Duodenal mucosa (tissue), 2 donors: Measurements from ENCODE around the gene XPO6.

Experiments used
- H3K27ac ChIP-seq: one replicate; pipeline ENCODE4 v1.7.0; 2013; ENCODE audit warnings: low read depth, low read length
- H3K27me3 ChIP-seq, 2 donors: one replicate each; pipeline ENCODE4 v1.7.0; 2013; ENCODE audit warnings: low read length in 2 of 2, control low read depth in 1 of 2; ENCODE audit not compliant: insufficient read depth in 2 of 2, control insufficient read depth in 1 of 2
- H3K36me3 ChIP-seq, 2 donors: one replicate each; pipeline ENCODE4 v1.7.0; 2013; ENCODE audit warnings: low read length in 2 of 2, control low read depth in 1 of 2; ENCODE audit not compliant: insufficient read depth in 2 of 2, control insufficient read depth in 1 of 2
- H3K4me1 ChIP-seq, 2 donors: one replicate each; pipeline ENCODE4 v1.7.0; 2013; ENCODE audit warnings: low read length in 2 of 2, control low read depth in 1 of 2; ENCODE audit not compliant: insufficient read depth in 2 of 2, control insufficient read depth in 1 of 2
- H3K4me3 ChIP-seq, 2 donors: one replicate each; pipeline ENCODE4 v1.7.0; 2013; ENCODE audit warnings: low read length in 2 of 2, low read depth in 1 of 2
- H3K9ac ChIP-seq, 2 donors: one replicate each; pipeline ENCODE4 v1.7.0; 2013; ENCODE audit warnings: low read length in 2 of 2, low read depth in 1 of 2
- H3K9me3 ChIP-seq, 2 donors: one replicate each; pipeline ENCODE4 v1.7.0; 2013; ENCODE audit warnings: low read length in 2 of 2, control low read depth in 1 of 2; ENCODE audit not compliant: control insufficient read depth in 1 of 2

The XPO6 gene

DNA sequence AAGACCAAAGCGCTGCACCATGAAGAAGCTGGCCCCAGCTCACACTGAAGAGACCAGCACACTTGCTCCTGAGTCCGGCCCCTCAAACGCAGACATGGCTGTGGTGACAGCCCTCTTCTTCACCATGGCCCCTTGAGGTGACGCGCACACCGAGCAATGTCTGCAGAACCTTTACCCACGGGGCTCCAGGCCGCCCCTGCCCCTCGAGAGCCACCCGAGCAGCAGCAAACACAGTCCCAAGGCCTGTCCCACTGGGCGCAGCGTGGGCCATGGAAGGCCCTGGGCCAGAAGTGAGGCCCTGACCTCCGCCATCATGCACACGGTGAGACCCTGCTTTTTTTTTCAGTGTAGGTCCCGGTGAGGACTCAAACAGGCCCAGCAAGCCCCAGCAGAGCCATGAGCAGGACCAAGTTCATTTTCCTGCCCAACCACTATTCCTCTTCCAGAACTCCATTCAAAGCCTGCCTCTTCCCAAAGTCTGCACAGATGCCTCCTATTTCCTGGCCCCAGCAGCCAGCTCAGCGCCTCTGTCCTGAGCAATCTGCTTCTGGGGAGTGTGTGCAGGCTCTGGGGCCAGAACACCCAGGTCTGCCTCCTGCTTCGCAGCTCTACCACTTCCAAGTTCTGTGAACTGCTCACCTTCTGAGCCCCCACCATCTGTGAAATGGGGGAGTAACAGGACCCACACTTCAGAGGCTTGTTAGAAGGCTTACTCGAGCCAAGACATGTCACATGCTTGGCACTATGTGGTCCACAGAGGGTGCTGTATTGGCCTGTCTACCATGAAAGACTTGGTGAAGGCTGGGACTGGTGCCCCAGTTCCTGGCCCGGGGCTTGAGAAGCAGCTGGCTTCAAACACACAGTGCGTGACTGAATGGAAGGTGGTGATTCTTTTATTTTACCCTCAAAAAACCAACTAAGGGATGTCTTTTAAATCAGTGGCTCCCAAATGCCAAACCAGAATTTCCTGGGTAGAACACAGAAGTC, 112.5 kb downstream of the XPO6 start:
- peaks cover 44 to 69% of the 10 kb centered on the region in 2 donors for H3K36me3 ChIP-seq
- H3K27ac ChIP-seq, result no peak overlapping the region

DNA sequence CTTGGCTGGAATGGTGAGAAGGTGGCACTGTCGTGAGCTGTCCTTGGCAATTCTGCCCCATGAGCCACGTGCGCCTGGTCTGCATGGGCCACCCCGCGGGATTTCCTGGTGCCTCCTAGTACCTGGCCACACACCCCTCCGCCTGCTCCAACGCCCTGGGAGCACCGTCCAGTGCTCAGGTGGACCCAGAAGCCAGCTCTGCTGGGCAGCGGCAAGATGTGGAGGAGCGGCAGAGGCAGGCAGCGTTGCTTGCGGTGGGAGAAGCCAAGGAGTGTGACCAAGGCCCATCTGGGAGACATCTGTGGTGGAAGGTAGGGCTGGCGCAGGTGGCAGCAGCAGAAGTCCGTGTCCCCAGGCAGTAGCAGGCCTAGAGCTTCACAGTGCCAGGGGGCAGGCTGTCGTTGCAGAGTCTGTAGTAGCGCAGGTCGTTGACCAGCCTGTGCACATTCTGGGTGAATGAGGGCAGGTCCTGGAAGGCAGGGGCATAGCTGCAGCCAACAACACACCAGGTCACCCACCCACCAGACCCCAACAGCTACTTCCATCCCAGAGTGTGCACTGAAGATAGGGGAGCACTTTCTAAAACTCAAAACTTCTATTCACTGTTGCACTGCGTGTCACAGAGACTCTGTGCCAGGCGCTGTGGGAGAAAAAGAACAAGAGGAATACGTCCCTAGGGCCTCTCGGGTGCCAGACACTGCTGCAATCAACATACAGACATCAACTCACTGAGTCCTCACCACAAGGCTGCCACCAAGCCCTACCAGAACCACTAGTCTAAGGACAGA, 113.4 kb downstream of the XPO6 start:
- no peaks in the 10 kb centered on the region for H3K27me3 ChIP-seq
- no peak overlapping the region for H3K27ac ChIP-seq
- H3K9ac ChIP-seq, result no peak overlapping the region
- no peaks in the 10 kb centered on the region for H3K9me3 ChIP-seq
- H3K4me3 ChIP-seq, result no peak overlapping the region
- H3K4me1 ChIP-seq, result no peaks in the 10 kb centered on the region
- H3K36me3 ChIP-seq, result peaks cover 35 to 60% of the 10 kb centered on the region in 2 donors

More for the DNA sequence above, 112.5 kb downstream of the XPO6 start:
- Histone ChIP-seq H3K9ac (no peak overlapping the region), H3K4me3 (no peak overlapping the region), H3K9me3 (no peaks in the 10 kb centered on the region), H3K27me3 (no peaks in the 10 kb centered on the region), H3K4me1 (no peaks in the 10 kb centered on the region)

GRCh38 chr16:28096983-28097899, 114.5 kb downstream of the XPO6 start:
- Histone ChIP-seq H3K27me3 (no peaks in the 10 kb centered on the region), H3K4me1 (no peaks in the 10 kb centered on the region), H3K36me3 (peaks cover 30 to 49% of the 10 kb centered on the region in 2 donors), H3K4me3 (no peak overlapping the region), H3K9ac (no peak overlapping the region), H3K9me3 (no peaks in the 10 kb centered on the region), H3K27ac (no peak overlapping the region)

DNA sequence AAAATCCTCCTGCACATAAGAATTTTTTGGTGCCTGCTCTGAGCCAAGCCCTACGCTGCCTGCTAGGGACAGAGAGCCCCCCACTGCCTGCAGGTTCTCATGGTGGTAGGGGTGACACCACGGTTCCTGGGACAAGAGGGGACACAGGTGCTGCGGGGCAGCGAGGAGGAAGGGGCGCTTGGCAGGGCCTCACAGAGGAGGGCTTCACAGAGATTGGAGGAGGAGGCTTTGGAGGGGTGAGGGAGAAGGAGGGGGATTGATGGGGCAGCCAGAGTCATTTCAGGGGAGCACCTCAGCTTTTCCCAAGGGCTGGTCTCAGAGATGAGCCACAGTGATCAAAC, 118.4 kb downstream of the XPO6 start:
- H3K27ac ChIP-seq, result no peak overlapping the region

DNA sequence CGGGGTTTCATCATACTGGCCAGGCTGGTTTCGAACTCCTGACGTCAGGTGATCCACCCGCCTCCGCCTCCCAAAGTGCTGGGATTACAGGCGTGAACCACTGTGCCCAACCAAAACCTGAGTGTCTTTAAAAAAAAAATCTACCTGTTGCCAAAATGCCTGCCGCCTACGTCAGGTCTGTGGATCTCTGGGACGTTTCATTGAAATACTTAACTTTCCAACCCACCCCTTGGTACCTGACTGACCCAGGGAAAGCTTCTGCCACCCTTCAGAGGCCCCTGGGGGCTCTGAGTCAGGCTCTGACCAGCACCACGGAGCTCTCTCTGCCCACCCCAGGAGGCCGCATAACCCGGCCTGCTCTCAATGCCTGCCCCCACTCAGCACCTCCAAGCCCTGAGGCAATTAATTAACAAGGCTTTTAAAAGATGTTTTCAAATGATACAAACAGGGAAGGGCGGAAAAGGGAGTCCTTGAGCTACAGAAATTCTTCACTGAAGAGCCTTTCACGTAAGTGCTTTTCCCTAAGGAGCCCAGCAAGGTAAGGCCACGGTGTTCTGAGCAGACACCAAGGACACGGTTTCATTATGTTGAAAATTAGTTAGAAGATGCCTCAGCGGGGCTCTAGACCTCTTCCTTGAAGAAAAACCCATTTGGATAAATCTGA, 118.9 kb downstream of the XPO6 start:
- no peaks in the 10 kb centered on the region for H3K27me3 ChIP-seq
- peaks cover 0 to 11% of the 10 kb centered on the region in 2 donors for H3K36me3 ChIP-seq
- no peaks in the 10 kb centered on the region for H3K4me1 ChIP-seq
- no peaks in the 10 kb centered on the region for H3K9me3 ChIP-seq
- H3K27ac ChIP-seq, result no peak overlapping the region
- H3K9ac ChIP-seq, result no peak overlapping the region
- H3K4me3 ChIP-seq, result no peak overlapping the region

More for the DNA sequence above, 118.4 kb downstream of the XPO6 start:
- Histone ChIP-seq H3K27me3 (no peaks in the 10 kb centered on the region), H3K9me3 (no peaks in the 10 kb centered on the region), H3K4me1 (no peaks in the 10 kb centered on the region), H3K9ac (no peak overlapping the region), H3K4me3 (no peak overlapping the region), H3K36me3 (peaks cover 4 to 16% of the 10 kb centered on the region in 2 donors)

DNA sequence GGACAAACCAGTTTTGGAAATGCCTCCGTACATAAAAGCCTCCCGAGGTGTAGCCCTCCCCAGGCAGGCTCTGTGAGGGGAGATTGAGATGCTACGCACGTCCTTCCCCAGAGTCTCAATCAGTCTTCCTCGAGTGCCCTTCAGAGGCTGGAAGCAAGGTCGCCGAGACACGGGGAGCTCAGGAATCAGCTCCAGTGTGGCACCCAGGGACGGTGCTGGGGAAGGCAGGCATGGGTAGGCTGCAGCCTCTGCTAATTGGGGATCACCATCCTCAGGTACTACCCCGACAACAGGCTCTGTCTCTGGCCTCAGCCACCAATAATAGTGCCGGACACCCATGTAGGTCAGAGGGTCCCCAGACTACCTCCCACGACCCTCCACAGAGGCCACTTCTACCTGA, 120.1 kb downstream of the XPO6 start:
- no peaks in the 10 kb centered on the region for H3K27me3 ChIP-seq

DNA sequence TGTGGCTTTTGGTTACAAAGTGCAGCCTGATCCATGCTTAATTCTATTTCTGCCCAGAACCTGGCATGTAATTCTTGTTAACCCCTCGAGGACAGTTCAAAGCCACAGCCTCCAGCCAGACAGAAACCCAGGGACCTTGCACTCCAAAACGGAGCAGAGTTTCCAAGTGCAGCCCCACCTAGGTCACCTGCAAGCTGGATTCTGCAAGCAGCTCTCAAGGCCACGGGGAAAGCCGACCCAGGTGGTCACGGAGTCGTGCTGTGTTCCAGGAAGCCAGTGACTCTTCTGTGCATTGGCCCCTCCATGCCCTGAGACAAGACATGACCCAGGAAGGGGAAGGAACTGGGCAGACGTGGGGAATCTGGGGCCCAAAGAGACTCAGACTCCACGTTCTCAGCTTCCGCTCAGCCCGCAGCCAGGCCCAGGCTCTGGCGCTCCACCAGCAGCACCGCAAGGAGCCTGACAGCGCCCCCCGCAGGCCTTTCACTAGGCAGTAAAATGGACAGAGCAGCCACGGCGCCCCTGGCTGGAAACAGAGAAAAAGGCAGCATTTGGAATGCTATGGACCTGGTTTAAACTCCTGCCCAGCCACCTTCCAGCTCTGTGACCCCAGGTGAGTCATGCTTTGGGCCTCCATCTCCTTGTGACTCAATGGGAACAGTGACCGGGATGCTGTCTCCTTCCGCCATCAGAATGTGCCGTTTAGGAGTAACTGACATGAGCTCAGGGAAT, 121.0 kb downstream of the XPO6 start:
- H3K4me3 ChIP-seq, result no peak overlapping the region
- H3K27ac ChIP-seq, result no peak overlapping the region
- no peaks in the 10 kb centered on the region for H3K9me3 ChIP-seq
- no peaks in the 10 kb centered on the region for H3K4me1 ChIP-seq
- no peak overlapping the region for H3K9ac ChIP-seq
- peaks cover 0 to 2% of the 10 kb centered on the region in 2 donors for H3K36me3 ChIP-seq
- no peaks in the 10 kb centered on the region for H3K27me3 ChIP-seq

More for the DNA sequence above, 120.1 kb downstream of the XPO6 start:
- no peak overlapping the region for H3K4me3 ChIP-seq
- H3K27ac ChIP-seq, result no peak overlapping the region
- H3K36me3 ChIP-seq, result peaks cover 0 to 2% of the 10 kb centered on the region in 2 donors
- H3K4me1 ChIP-seq, result no peaks in the 10 kb centered on the region
- H3K9ac ChIP-seq, result no peak overlapping the region
- no peaks in the 10 kb centered on the region for H3K9me3 ChIP-seq

GRCh38 chr16:28089992-28090365, 121.8 kb downstream of the XPO6 start:
- H3K27ac ChIP-seq, result no peak overlapping the region
- H3K4me1 ChIP-seq, result no peaks in the 10 kb centered on the region
- H3K9ac ChIP-seq, result no peak overlapping the region
- no peak overlapping the region for H3K4me3 ChIP-seq
- peaks cover 0 to 2% of the 10 kb centered on the region in 2 donors for H3K36me3 ChIP-seq
- H3K9me3 ChIP-seq, result no peaks in the 10 kb centered on the region
- H3K27me3 ChIP-seq, result no peaks in the 10 kb centered on the region
